HG02610 (cell line): ENCODE data around the gene NPM1.

Experiments
- ATAC-seq: cut with Tn5 transposase; IDR thresholded peaks from one replicate; pipeline ENCODE4 v1.9.1; 2021; ENCODE audit warnings: mild to moderate bottlenecking, moderate library complexity; ENCODE audit not compliant: unreplicated experiment

The NPM1 gene

GRCh38 chr5:171427318-171428167 lies 39.9 kb downstream of the NPM1 start:
- no peak for ATAC-seq

GRCh38 chr5:171428168-171428696 lies 40.6 kb downstream of the NPM1 start:
- ATAC-seq: no peak

GRCh38 chr5:171428809-171429542 lies 41.3 kb downstream of the NPM1 start:
- ATAC-seq: no peak

GRCh38 chr5:171429543-171429910 lies 41.9 kb downstream of the NPM1 start:
- no peak for ATAC-seq

- ATAC-seq: no peak
These were observed 43.7 kb downstream of the NPM1 start for GRCh38 chr5:171431251-171431777.

- no peak for ATAC-seq
These were observed 44.4 kb downstream of the NPM1 start for GRCh38 chr5:171432076-171432475.

GRCh38 chr5:171432583-171433351 lies 45.1 kb downstream of the NPM1 start:
- ATAC-seq: no peak

GRCh38 chr5:171433352-171433698 lies 45.7 kb downstream of the NPM1 start:
- no peak for ATAC-seq

GRCh38 chr5:171433982-171434676 lies 46.5 kb downstream of the NPM1 start:
- no peak for ATAC-seq

- ATAC-seq: no peak
These were observed 47.2 kb downstream of the NPM1 start for GRCh38 chr5:171434874-171435273.

- no peak for ATAC-seq
These were observed 48.3 kb downstream of the NPM1 start for GRCh38 chr5:171435908-171436307.

- ATAC-seq: no peak
These were observed 49.2 kb downstream of the NPM1 start for GRCh38 chr5:171436804-171437285.

GRCh38 chr5:171437286-171437821 lies 49.7 kb downstream of the NPM1 start:
- ATAC-seq: no peak

- no peak for ATAC-seq
These were observed 51.1 kb downstream of the NPM1 start for GRCh38 chr5:171438738-171439137.

GRCh38 chr5:171441246-171441791 lies 53.7 kb downstream of the NPM1 start:
- no peak for ATAC-seq

- ATAC-seq: peak; percentile 72
These were observed 54.8 kb downstream of the NPM1 start for GRCh38 chr5:171442287-171443042.

- ATAC-seq: no peak
These were observed 56.9 kb downstream of the NPM1 start for GRCh38 chr5:171444582-171444981.

GRCh38 chr5:171445644-171446516 lies 58.2 kb downstream of the NPM1 start:
- ATAC-seq: no peak
